HG02840 (cell line): ENCODE data around the gene ITPK1.

Experiments used
- ATAC-seq: cut with Tn5 transposase; IDR thresholded peaks from one replicate; pipeline ENCODE4 v1.9.1; 2021; ENCODE audit warnings: mild to moderate bottlenecking, moderate library complexity, moderate number of reproducible peaks; ENCODE audit not compliant: unreplicated experiment, low FRiP score

The ITPK1 gene

GRCh38 chr14:92945544-92945943 lies 170.2 kb downstream of the ITPK1 start:
- ATAC-seq = no peak

DNA sequence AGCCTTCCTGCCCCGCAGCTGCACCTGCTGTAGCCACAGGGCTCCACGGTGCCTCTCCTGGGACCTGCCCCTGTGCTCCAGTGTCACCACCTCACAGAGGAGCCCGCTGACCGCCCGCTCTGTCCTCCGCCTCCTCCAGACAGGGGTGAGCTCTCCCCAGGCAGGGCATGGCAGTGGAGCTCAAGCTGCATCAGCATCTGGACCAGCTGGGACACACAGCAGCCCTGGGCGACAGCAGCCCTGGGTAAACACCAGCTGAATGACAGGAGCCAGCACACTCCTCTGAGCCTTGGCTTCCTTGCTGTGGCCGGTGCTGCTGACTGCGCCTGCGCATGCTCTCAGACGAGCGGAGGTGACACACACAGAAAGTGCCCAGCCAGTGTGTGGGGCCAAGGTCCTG lies 170.7 kb downstream of the ITPK1 start:
- ATAC-seq = no peak

- ATAC-seq = no peak
Measured at GRCh38 chr14:92943855-92944570, 171.7 kb downstream of the ITPK1 start.

GRCh38 chr14:92942976-92943710 lies 172.6 kb downstream of the ITPK1 start:
- no peak for ATAC-seq

GRCh38 chr14:92942576-92942975 lies 173.1 kb downstream of the ITPK1 start:
- no peak for ATAC-seq

DNA sequence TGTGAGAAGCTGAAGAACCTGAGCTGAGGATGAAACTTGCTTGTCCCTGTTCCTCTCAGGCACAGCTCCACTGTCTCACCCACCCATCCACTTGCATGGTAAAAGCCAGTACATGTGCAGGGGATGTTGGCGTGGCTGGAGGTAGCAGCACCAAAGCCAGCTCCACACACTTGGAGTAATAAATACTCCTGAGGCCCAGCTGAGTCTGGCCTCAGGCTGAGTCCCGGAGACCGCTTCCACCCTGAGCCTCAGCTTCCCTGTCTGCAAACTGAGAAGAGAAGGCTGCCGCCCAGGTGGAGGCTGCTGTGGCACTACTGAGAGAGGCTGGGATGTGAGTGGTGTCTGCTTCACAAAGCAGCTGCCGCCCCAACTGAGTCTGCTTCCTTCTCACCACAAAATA lies 173.6 kb downstream of the ITPK1 start:
- no peak for ATAC-seq

GRCh38 chr14:92941531-92941930 lies 174.2 kb downstream of the ITPK1 start:
- ATAC-seq = no peak

DNA sequence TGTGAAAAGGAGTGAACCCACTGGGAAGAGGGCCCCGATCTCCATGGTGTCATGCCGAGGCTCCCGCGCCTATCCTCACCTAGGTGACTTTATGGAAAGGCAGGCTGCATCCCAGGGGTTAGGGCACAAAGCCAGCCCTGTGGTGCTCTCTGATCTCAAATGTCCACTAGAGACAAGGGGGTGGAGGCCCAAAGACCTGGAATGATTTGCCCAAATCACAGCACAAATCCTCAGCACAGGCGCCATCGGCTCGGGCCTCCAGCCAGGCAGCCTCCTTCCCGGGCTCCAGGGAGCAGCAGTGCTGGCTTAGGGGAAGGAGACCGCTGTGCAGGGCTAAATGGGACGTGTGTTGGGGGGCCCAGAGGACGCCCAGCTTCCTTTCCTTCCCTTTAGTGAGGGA lies 175.2 kb downstream of the ITPK1 start:
- ATAC-seq = no peak

GRCh38 chr14:92939699-92940098 lies 176.0 kb downstream of the ITPK1 start:
- ATAC-seq = no peak

- no peak for ATAC-seq
Measured at GRCh38 chr14:92938890-92939671, 176.6 kb downstream of the ITPK1 start.

DNA sequence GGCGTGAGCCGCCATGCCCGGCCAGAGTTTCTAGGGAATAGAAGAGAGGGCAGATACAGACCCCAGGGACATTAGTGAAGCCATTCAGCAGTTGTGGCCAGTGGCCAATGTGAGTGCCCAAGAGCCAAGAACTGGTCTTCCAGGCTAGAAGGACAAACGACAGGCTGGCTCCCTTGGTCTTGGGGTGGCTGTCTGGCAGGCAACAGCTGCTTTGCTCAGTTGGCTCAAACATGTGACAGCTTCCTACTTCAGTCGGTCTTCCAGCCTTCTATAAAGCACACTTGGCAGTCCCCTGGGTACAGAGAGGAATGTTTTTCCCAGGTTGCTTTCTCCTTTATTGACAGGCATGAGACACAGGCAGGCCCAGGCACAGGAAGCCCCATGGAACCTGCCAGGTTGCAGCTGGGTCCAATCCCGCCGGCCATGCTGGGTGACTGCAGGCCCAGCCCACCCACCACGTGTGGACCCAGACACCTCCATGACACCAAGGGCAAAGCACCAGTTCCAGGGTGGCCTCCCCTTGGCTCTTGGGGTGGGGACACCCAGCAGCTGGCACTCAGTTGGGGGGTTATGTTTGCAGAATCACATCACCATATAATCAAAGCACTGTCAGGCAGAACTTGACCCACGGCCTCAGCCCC lies 177.4 kb downstream of the ITPK1 start:
- ATAC-seq = no peak

DNA sequence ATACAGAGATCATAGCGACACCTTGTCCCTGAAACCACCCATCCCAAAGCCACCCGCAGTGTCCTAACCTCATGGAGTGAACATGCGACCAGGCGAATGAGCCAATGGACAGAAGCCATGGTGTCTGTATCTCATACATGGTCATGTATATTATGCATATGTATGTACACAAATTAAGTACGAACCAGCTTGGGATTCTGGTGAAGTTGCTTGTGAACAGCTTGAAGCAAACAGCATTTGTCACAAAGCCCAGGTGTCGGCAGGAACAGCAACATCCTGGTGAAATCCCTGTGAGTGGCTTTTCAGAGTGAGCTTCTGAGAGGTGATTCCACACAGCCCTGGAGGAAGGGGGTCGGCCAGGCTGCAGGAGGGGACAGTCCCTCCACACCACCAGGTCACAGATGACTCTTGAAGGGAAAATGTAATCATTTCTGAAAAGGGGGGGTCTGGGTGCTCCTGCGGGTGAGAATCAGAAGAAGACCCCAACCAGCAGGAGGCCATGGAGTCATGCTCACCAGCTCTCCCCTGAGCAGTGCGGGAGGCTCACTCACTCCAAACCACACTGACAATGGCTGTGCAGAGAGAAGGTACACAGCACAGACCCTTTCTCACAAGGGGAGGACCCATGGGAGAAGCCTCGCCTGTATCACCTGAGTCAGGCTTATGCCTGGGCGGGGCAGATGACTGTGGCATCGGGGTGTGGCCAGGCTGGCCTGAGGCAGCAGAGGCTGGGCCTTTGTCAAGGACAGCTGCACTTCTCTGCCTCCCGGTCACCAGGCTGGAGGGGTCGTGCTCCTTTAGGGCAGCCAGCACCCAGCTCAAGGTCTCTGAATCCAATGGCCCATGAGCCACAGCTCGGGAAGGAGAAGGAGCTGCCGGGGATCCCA lies 178.4 kb downstream of the ITPK1 start:
- no peak for ATAC-seq

- ATAC-seq = no peak
Measured at GRCh38 chr14:92936085-92936484, 179.6 kb downstream of the ITPK1 start.

- ATAC-seq = no peak
Measured at GRCh38 chr14:92935446-92935845, 180.3 kb downstream of the ITPK1 start.

DNA sequence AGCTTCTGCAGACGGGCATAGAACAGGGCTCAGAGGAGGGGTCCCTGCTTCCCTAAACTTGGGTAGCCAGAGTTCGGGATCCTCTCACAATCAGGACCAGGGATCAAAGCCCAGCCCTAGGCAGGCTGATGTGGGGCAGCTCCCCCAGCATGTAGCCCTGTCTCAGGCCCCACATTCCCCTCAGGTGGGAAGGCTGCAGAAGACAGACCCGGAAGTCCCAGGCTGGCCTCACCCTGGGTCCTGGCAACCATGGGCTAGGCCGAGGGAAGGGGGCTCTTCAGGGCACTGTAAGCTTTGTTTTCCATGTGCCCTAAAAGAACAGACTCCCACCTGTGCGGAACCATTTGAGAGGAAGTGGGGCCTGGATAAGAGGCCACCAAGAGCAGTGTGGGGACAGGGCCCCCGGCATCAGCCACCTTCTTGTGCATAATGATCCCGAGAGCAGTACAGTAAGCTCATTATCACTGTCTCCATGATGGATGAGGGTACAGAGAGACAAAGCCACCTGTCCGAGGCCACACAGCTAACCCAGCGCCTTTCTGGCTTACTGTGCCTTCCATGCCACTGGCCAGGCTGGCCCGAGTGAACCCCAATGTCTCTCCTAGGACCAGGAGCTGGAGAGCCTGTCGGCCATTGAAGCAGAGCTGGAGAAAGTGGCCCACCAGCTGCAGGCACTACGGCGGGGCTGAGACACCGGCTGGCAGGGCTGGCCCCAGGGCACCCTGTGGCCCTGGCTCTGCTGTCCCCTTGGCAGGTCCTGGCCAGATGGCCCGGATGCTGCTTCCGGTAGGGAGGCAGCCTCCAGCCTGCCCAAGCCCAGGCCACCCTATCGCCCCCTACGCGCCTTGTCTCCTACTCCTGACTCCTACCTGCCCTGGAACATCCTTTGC lies 181.3 kb downstream of the ITPK1 start:
- no peak for ATAC-seq

DNA sequence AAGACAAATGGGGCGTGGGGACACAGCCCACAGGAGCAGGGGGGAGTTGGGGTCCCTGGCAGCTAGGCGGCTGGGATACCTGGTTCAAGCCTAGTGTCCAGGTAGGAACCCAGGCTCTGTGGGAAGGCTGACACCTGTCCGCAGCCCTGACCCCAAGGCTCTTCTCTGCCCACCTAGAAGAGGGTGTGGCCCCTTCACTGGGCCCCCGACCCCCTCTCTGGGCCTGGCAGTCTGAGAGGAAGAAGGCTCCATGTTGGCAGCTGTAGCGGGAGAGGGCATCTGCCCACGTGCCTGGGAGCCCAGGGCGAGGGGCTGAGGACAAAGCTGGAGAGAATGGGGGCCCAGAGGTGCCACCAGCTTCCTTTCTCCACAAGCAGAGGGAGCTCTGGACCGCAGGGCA lies 182.2 kb downstream of the ITPK1 start:
- ATAC-seq = no peak

- no peak for ATAC-seq
Measured at GRCh38 chr14:92932448-92933395, 183.0 kb downstream of the ITPK1 start.
